Measurements from ENCODE around the gene NSFL1C.

GRCh38 chr20:1489764-1490436 is 23.3 kb upstream of the NSFL1C start:
- TF ChIP-seq CTCF (optimal IDR thresholded peaks at IDR 0.05 in 1 of 3, IDR thresholded peaks at IDR 0.05 in 1 of 3, conservative IDR thresholded peaks at IDR 0.05 in 1 of 3; ENCODE audit: extremely low read depth in 1 of 3, insufficient read depth in 2 of 3, low read length in 3 of 3) (no peak), EZH2 (IDR thresholded peaks at IDR 0.05; ENCODE audit: low read length) (no peak)
